IPS DF 6.9 (cell line): ENCODE results near the gene DCDC2C.

Source experiments
- DNase-seq: peaks from one replicate; pipeline ENCODE4 v3.0.0-alpha.2; 2013; ENCODE audit warnings: low read depth, low spot score
- H3K27ac ChIP-seq: one replicate; pipeline ENCODE4 v1.5.1; 2013; ENCODE audit warnings: low read length, control low read depth
- H3K27me3 ChIP-seq: 2 replicates; pipeline ENCODE4 v1.6.1; 2013; ENCODE audit warnings: mild to moderate bottlenecking, low read length; ENCODE audit not compliant: control insufficient read depth, insufficient read depth
- H3K36me3 ChIP-seq: 2 replicates; pipeline ENCODE4 v1.6.1; 2013; ENCODE audit warnings: low read length; ENCODE audit not compliant: control insufficient read depth, insufficient read depth
- H3K4me1 ChIP-seq: 2 replicates; pipeline ENCODE4 v1.6.1; 2013; ENCODE audit warnings: low read length; ENCODE audit not compliant: control insufficient read depth, insufficient read depth
- H3K4me3 ChIP-seq: 2 replicates; pipeline ENCODE4 v1.5.1; 2013; ENCODE audit warnings: mild to moderate bottlenecking, low read length
- H3K9me3 ChIP-seq: 2 replicates; pipeline ENCODE4 v1.6.1; 2013; ENCODE audit warnings: low read length, inconsistent platforms; ENCODE audit not compliant: control insufficient read depth, insufficient read depth
- WGBS: extraction: QIAGEN DNeasy Blood & Tissue Kit; methylation state at CpG from one replicate; pipeline ENCODE4 v1.1.7; 2013; ENCODE audit warnings: mixed read lengths, missing lambda C conversion rate; ENCODE audit not compliant: insufficient read length, insufficient coverage; 5-methylcytosine and 5-hydroxymethylcytosine counted together

The DCDC2C gene

GRCh38 chr2:3885629-3886628, 182.6 kb downstream of the DCDC2C start:
- H3K4me3 ChIP-seq, result no peak overlapping the region
- no peaks in the 10 kb centered on the region for H3K9me3 ChIP-seq
- no peak overlapping the region for H3K27ac ChIP-seq
- H3K27me3 ChIP-seq, result no peaks in the 10 kb centered on the region
- no peak for DNase-seq
- WGBS, result no CpG with 5 or more reads among the region's 24 CpGs
- H3K36me3 ChIP-seq, result no peaks in the 10 kb centered on the region
- no peaks in the 10 kb centered on the region for H3K4me1 ChIP-seq

DNA sequence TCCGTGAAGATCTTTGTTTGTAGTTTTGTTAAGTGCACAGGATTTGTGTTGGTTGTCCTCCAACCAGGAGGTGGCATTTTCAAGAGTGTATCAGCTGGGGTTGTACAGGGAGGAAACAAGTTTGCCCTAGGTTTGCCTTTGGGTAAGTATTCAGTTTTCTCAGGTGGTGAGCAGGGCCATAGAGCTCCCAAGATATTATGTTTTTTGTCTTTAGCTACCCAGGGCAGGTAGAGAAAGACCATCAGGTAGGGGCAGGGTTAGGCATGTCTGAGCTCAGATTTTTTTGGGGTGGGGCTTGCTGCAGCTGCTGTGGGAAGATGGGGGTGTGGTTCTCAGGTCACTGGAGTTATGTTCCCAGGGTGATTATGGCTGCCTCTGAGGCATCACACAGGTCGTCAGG, 191.6 kb downstream of the DCDC2C start:
- H3K27me3 ChIP-seq, result no peaks in the 10 kb centered on the region
- no peak for DNase-seq
- no peaks in the 10 kb centered on the region for H3K36me3 ChIP-seq
- no peaks in the 10 kb centered on the region for H3K9me3 ChIP-seq
- WGBS, result no CpG with 5 or more reads among the region's 2 CpGs
- H3K4me3 ChIP-seq, result no peak overlapping the region
- H3K4me1 ChIP-seq, result no peaks in the 10 kb centered on the region
- H3K27ac ChIP-seq, result no peak overlapping the region
